Esophagus (tissue), 2 donors: ENCODE data around the gene CCDC141. TPM values are rescaled to one million over a fixed set of nuclear protein-coding genes. Genes with fewer than 3 reads are reported as not detected.

ENCODE experiments used
- H3K27ac ChIP-seq, 2 donors: one replicate each; pipeline ENCODE4 v1.5.1; 2013; ENCODE audit warnings: low read depth in 2 of 2, mild to moderate bottlenecking in 2 of 2, inconsistent platforms in 1 of 2, low read length in 1 of 2, moderate library complexity in 1 of 2
- H3K27me3 ChIP-seq, 2 donors: one replicate each; pipeline ENCODE4 v1.6.1; 2013; ENCODE audit warnings: low read length in 2 of 2, control low read depth in 1 of 2, mild to moderate bottlenecking in 1 of 2; ENCODE audit not compliant: insufficient read depth in 2 of 2, control insufficient read depth in 1 of 2
- H3K36me3 ChIP-seq, 2 donors: one replicate each; pipeline ENCODE4 v1.6.1; 2013; ENCODE audit warnings: low read length in 1 of 2; ENCODE audit not compliant: control insufficient read depth in 2 of 2, insufficient read depth in 2 of 2
- H3K4me1 ChIP-seq, 2 donors: one replicate each; pipeline ENCODE4 v1.6.1; 2013; ENCODE audit warnings: low read length in 1 of 2; ENCODE audit not compliant: control insufficient read depth in 2 of 2, insufficient read depth in 2 of 2
- H3K4me3 ChIP-seq, 2 donors: one replicate each; pipeline ENCODE4 v1.5.1; 2013; ENCODE audit warnings: low read length in 2 of 2, mild to moderate bottlenecking in 2 of 2, low read depth in 1 of 2, moderate library complexity in 1 of 2
- H3K9me3 ChIP-seq, 2 donors: one replicate each; pipeline ENCODE4 v1.6.1; 2013; ENCODE audit warnings: mild to moderate bottlenecking in 2 of 2, low read depth in 1 of 2, low read length in 1 of 2, moderate library complexity in 1 of 2; ENCODE audit not compliant: control insufficient read depth in 2 of 2, insufficient read depth in 1 of 2
- WGBS, 2 donors: extraction: QIAGEN DNeasy Blood & Tissue Kit; methylation state at CpG; one replicate each; pipeline ENCODE4 v1.1.7; 2013; 5-methylcytosine and 5-hydroxymethylcytosine counted together
- polyA plus RNA-seq, 2 donors: library from polyadenylated mRNA; stranded (reverse); fragments of 200-250 nt; gene quantifications; one replicate each; pipeline ENCODE4 v1.2.3, GENCODE V29; 2013
- donor health status: healthy with polysubstance abuse.
- donor health status: Bipolar disorder and iron deficiency.

CCDC141 gene
- polyA plus RNA-seq, 2 donors = 0.01 to 0.06 TPM

- no peaks in the 10 kb centered on the region for H3K27me3 ChIP-seq
- H3K4me1 ChIP-seq = no peaks in the 10 kb centered on the region
- no peaks in the 10 kb centered on the region for H3K9me3 ChIP-seq
- no peaks in the 10 kb centered on the region for H3K36me3 ChIP-seq
- no peak overlapping the region for H3K27ac ChIP-seq
- WGBS, 2 donors = 88 to 96% methylated on average over 1 of the region's 1 CpG
- no peak overlapping the region for H3K4me3 ChIP-seq
These were observed 125.1 kb downstream of the CCDC141 start for GRCh38 chr2:178924817-178925216.

GRCh38 chr2:178923546-178923945 is 126.4 kb downstream of the CCDC141 start:
- WGBS, 2 donors = 94 to 96% methylated on average over 8 of the region's 8 CpGs
- no peak overlapping the region for H3K4me3 ChIP-seq
- H3K36me3 ChIP-seq = no peaks in the 10 kb centered on the region

GRCh38 chr2:178920916-178921513 is 128.9 kb downstream of the CCDC141 start:
- no peaks in the 10 kb centered on the region for H3K9me3 ChIP-seq
- no peaks in the 10 kb centered on the region for H3K4me1 ChIP-seq
- WGBS, 2 donors = 70 to 85% methylated on average over 3 of the region's 3 CpGs
- no peak overlapping the region for H3K4me3 ChIP-seq
- H3K27ac ChIP-seq = no peak overlapping the region
- H3K36me3 ChIP-seq = no peaks in the 10 kb centered on the region
- H3K27me3 ChIP-seq = no peaks in the 10 kb centered on the region

More at GRCh38 chr2:178923546-178923945, 126.4 kb downstream of the CCDC141 start:
- H3K27ac ChIP-seq = no peak overlapping the region
- H3K9me3 ChIP-seq = no peaks in the 10 kb centered on the region
- H3K27me3 ChIP-seq = no peaks in the 10 kb centered on the region
- H3K4me1 ChIP-seq = no peaks in the 10 kb centered on the region

GRCh38 chr2:178917555-178917954 is 132.4 kb downstream of the CCDC141 start:
- H3K9me3 ChIP-seq = no peaks in the 10 kb centered on the region
- H3K4me1 ChIP-seq = no peaks in the 10 kb centered on the region
- H3K4me3 ChIP-seq = no peak overlapping the region
- no peak overlapping the region for H3K27ac ChIP-seq
- WGBS, 2 donors = 79 to 85% methylated on average over 4 of the region's 4 CpGs
- H3K36me3 ChIP-seq = no peaks in the 10 kb centered on the region
- no peaks in the 10 kb centered on the region for H3K27me3 ChIP-seq

- Histone ChIP-seq H3K4me1 (no peaks in the 10 kb centered on the region), H3K27me3 (no peaks in the 10 kb centered on the region), H3K36me3 (no peaks in the 10 kb centered on the region), H3K9me3 (no peaks in the 10 kb centered on the region), H3K27ac (no peak overlapping the region), H3K4me3 (no peak overlapping the region)
- 45 to 51% methylated on average over 2 of the region's 2 CpGs for WGBS, 2 donors
These were observed 134.3 kb downstream of the CCDC141 start for GRCh38 chr2:178915423-178916173.

GRCh38 chr2:178914259-178914849 is 135.6 kb downstream of the CCDC141 start:
- H3K36me3 ChIP-seq = no peaks in the 10 kb centered on the region
- H3K9me3 ChIP-seq = no peaks in the 10 kb centered on the region
- H3K27me3 ChIP-seq = no peaks in the 10 kb centered on the region
- WGBS, 2 donors = 35 to 38% methylated on average over 4 of the region's 4 CpGs
- no peaks in the 10 kb centered on the region for H3K4me1 ChIP-seq
- H3K4me3 ChIP-seq = no peak overlapping the region
- H3K27ac ChIP-seq = no peak overlapping the region

GRCh38 chr2:178913049-178913441 is 136.9 kb downstream of the CCDC141 start:
- H3K4me1 ChIP-seq = no peaks in the 10 kb centered on the region
- H3K27ac ChIP-seq = no peak overlapping the region
- H3K9me3 ChIP-seq = no peaks in the 10 kb centered on the region
- no peak overlapping the region for H3K4me3 ChIP-seq
- no peaks in the 10 kb centered on the region for H3K36me3 ChIP-seq
- H3K27me3 ChIP-seq = no peaks in the 10 kb centered on the region
- WGBS, 2 donors = 96 to 97% methylated on average over 1 of the region's 1 CpG

- Histone ChIP-seq H3K27me3 (no peaks in the 10 kb centered on the region), H3K36me3 (no peaks in the 10 kb centered on the region), H3K9me3 (no peaks in the 10 kb centered on the region), H3K27ac (no peak overlapping the region), H3K4me1 (no peaks in the 10 kb centered on the region), H3K4me3 (no peak overlapping the region)
- 91% methylated on average over 2 of the region's 2 CpGs for WGBS, 2 donors
These were observed 137.4 kb downstream of the CCDC141 start for GRCh38 chr2:178912416-178913048.

- Histone ChIP-seq H3K4me1 (no peaks in the 10 kb centered on the region), H3K27me3 (no peaks in the 10 kb centered on the region), H3K9me3 (no peaks in the 10 kb centered on the region), H3K36me3 (no peaks in the 10 kb centered on the region), H3K4me3 (no peak overlapping the region), H3K27ac (no peak overlapping the region)
- WGBS, 2 donors = 57 to 73% methylated on average over 2 of the region's 2 CpGs
These were observed 138.9 kb downstream of the CCDC141 start for GRCh38 chr2:178911039-178911438.
